Right lung (tissue), 5 donors: ENCODE measurements around the gene THADA. TPM values are rescaled to one million over a fixed set of nuclear protein-coding genes. Genes with fewer than 3 reads are reported as not detected.
A peak's percentile ranks its signal among the peaks of the same experiment; 100 is the strongest.

Source experiments
- DNase-seq, 2 donors: peaks; one replicate each; pipeline ENCODE4 v3.0.0-alpha.2; 2013
- polyA plus RNA-seq, 5 donors: library from polyadenylated mRNA; unstranded; fragments of 120-200 nt; gene quantifications; one replicate each; pipeline versions ENCODE4 v1.2.1 to v1.2.3, GENCODE V29; 2013; ENCODE audit warnings: inconsistent platforms in 1 of 5, low replicate concordance in 1 of 5; ENCODE audit not compliant: insufficient read length in 5 of 5, insufficient read depth in 1 of 5

The THADA gene
- polyA plus RNA-seq, 5 donors = 33.8 to 42.1 (median 36.6) TPM

DNA sequence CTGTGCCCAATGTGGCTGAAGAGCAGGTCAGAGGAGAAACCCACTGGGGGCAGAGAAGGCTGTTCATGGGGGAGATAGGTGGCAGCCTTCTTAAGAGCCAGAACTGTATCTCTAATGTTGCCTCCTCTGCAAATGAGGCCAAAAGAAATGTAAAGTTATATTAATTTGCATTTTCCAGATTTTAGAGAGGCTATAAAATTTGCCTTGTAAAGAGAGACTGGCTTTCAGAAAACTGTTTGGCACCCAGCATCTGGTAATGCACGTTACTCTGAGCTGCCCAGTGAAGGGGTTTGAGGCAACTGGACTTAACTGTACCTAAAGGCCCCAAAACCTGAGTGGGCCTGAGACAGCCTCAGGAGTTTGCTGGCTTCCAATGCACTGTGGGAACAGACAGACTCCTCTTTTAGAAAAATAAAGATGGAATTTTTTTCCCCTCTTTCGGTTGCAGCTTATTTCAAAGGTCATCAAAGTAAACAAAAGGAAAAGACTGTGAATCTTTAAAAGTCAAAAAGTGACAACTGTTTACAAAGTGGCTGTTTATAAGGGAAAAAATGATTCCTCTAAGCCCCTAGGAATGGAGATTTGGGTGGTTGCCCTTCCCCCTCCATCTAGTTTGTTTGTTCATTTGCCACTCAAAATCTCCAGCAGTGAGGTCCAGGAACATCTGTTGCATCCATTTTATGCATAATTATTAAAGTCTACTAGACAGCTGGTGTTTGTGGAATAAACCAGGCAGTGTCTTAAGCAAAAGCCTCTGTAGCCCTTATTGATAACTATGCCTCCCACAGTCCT lies 237.2 kb downstream of the THADA start:
- peak; percentile 70 to 75 for DNase-seq

DNA sequence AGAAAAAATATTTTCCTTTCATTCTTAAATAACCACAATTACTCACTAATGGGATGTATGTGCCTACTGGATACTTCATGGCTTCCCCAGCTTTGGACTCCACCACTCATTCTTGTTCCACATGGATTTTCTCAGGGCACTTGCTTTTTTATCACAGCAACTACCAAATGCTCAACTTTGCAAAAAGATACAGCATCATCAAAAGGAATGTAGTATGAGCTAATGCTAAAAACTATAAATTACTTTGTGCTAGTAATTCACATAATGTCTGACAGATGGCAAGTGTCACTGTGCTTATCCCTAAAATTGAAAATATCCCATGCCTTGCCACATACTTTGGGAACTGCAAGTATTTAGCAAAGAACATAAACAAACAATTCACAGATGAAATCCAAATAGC lies 239.1 kb downstream of the THADA start:
- DNase-seq = no peak

DNA sequence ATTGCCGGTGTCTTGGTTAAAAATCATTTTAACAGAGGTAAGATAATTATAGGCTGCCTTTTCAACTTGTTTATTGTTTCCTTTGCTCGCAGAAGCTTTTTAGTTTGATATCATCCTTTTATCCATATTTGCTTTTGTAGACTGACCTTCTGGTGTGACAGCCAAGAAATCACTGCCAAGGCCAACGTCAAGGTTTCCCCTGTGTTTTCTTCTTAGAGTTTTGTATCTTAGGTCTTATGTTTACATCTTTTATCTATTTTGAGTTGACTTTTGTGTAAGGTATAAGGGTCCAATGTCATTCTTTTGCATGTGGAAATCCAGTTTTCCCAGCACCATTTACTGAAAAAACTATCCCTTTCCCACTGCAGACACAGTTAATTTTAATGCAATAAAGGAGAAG lies 240.4 kb downstream of the THADA start:
- no peak for DNase-seq

DNA sequence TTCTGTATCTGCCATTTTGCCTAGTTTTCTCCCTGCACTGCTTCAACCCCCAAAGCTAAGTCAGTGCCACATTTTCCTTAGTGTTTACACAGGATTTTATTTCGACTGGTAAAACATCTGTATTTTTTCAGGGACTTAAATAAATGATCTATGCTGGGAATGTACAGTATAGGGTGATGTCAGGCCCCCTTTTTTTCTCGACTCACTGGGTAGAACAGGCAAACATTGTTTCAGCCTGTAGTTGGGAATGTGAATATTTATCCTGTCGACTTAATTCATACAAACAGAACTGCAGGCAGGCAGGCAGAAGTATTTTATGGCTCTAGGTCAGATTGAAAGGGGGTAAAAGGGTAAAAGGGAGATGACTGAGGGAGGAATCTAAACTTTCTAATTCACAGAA lies 245.9 kb downstream of the THADA start:
- no peak for DNase-seq

DNA sequence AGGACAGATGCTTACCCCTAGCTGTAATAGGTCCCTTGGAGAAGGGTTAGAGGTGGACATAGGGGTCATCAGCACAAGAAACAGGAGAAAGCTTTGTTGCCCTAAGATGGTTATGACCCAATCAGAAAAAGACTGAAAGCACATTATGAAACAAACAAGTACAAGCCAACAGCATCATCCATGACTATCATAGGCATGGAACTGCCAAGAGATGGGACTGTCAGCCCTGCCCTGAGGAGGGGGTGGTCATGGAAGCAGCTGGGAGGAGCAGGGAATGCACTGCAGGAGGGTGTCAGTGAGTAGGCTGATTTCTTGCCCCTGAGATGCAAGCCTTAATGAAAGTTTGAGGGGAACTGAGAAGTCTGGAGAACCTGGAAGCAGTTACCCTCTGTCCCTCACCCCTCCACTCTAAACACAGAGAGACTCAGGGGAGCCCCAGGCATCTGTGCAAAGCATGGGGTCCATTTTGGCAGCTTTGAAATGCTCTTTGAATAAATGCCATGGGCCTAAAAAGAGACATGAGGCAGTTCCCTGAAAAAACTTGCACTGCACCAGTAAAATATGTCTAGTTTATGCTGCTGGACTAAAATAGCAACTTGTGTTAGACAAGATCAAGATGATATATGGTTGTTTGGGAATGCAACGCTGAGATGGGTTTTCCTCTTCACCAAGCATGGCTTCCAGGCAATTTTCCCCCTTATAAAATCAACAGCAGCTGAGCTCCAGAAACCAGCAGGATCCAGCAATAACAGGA lies 246.8 kb downstream of the THADA start:
- no peak for DNase-seq

DNA sequence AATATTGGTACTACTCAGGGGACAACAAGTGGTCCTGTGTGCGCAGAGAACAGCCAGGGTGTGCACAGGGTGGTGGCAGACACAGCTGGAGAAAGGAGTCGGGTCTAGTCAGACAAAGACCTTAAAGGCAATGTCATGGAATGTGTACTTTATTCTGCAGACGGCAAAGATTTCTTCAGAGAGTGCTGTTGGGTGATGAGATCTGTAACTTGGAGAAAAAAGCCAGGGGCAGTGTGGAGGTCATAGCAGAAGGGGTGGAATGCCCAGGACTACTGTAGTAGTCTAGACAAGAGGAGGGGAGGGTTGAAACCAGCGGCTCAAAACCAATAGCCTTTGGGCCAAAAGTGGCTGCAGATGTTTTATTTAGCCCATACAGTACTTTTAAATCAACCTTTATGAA lies 248.1 kb downstream of the THADA start:
- no peak for DNase-seq

DNA sequence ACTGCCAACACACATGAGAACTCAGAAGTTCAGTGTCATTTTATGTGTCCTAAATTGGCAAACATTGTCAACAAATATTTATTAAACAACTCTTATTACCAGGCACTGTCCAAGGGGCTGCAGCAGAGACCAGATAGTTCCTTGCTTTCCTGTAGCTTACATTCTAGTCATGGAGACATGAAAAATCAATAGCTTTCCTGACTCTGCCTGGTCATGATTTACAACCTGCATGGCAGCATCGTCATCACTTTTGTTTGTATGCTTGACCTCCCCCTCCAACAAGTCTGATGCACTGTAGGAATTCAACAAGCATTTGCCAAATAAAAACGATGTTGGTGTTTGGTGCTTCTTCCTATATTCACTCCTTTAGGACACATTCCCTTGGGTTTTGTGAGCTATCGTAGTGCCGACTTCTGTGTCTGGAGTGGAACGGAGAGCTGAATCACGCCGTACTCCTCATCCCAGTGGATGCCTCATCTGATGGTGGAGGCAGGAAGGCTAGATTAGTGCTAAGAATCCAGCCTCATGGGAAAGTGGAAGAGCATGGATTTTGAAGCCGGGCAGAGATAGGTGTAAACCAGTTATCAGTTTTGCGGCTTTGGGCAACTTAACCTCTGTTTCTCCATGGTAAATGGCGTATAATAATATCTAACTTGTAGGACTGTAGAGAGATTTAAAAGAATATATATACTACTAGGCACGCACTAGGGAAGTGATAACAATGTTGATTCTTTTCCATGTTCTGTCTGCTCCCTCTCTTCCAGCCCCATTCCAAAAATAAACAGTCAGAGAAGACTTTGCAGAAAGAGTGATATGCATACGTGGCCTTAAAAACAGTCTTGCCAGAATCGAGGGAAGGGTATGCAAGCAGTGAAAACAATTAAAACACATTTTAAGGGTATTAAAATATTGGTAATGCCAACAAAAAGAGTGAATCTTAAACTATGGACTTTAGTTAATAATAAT lies 249.0 kb downstream of the THADA start:
- no peak for DNase-seq

DNA sequence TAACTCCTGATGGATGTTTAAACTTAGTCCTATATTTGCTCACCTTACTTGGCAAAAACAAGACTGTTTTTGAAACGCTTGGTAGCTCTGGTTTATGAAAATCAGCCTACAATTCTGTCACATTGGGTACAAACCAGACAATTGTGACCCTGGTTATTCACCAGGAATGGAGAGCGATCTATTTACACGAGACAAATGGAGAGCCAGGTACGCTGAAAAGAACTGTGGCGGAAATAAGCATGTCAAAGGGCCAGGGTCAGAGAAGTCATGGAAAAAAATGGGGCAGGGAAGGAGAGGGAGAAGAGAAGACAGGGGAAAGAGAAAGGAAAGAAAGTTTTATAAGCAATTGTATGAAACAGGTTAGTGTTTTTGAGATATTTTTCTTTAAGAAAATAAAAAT lies 250.0 kb downstream of the THADA start:
- DNase-seq = no peak

DNA sequence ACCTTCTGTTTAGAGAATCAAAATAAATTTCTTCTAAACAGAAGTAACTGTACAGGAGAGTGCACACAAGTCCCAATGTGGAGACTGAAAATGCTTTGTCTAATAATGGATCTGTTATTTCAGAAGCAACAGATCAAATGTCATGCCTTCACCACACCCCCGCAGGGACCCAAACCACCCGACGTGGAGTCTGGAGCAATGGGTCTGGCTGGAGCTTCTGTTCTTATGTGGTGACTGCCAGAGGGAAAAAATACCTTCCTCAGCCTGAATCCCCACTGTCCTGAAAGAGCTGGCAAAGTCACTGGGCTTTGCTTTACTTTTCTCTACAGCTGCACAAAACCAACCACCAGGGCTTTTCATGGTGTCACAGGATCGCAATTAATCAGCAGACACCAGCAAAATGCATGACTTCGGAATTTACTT lies 250.4 kb downstream of the THADA start:
- no peak for DNase-seq

DNA sequence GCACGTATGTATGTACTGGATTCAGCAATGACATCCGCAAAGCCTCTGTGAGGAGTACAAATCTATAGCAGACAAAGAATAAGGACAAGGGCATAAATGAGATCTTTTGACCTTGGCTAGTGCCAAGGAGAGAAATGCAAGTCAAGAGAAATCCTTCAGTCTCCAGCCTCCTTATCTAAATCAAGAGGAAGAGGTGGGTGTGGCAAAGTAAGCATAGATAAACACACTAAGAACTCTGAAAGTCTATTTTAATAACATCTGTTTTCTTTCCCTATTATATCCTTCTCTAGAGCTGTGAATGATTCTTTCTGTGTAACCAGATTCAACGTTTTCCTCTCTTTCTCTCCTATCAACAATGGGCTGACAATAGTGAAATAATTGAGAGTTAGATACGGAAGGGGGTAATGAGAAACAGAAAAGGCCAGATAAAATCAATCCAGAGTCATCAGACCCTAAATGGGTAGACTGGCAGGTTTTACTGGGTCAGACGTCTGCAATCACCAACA lies 250.9 kb downstream of the THADA start:
- DNase-seq = no peak

DNA sequence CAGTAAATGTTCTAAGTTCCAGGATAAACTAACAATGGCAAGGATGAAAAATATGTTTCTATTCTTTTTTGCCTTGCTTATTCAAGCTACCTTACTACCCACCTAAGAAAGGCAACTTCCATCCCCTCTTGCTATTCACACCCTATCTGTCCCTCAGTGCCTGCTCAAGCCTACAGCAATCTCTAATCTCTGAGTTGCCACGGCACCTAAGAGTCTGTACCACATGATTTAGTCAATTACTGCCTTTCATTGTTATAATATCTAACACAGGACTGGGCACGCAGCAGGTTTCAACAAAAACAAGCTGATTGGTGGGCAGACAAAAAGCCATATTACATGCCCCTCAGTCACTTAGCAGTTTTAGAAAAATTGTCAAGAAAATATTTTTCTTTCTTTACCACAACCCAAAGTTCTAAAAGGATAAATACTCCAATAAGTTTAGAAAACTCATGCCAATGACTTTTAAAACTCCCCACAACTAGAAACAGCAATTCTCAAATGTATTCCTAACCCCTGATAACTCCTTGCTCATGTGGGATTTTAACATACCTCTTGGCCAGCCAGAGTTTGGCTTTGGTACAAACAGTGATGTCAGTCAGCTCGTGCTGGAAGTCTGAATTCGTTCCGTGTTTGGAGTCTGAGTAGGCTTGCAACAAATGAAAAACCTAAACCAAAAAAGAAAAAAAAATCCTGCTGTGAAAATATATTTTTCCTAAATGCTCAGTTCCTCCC lies 252.1 kb downstream of the THADA start:
- DNase-seq = peak; percentile 81 to 82

DNA sequence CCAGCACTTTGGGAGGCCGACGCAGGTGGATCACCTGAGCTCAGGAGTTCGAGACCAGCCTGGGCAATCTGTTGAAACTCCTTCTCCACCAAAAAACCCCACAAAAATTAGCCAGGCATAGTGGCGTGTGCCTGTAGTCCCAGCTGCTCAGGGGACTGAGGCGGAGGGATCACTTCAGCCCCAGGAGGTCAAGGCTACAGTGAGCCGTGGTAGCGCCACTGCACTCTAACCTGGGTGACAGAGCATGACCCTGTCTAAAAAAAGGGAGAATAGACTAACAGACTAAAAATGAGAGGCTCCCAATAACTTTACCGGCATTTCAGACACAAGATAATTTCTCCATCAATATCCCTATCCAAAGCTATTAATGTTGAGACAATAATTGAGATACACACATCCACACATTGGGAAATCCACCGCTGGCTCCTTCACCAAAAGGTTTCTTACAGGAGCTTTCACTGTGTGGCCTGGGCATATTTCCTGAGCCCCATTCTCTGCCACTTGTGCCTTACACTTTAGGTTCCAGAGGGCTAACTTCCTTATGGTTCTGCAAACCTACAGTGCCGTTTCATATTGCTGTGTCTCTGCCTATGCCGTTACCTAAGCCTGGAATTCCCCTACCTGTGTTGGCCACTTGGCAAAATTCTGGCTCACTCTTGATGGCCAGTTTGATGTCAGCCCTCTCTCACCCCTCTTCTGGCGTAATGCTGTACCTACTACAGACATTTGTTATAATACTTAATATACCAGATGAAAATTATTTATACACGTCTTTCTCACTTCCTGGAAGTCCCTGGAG lies 253.7 kb downstream of the THADA start:
- no peak for DNase-seq

DNA sequence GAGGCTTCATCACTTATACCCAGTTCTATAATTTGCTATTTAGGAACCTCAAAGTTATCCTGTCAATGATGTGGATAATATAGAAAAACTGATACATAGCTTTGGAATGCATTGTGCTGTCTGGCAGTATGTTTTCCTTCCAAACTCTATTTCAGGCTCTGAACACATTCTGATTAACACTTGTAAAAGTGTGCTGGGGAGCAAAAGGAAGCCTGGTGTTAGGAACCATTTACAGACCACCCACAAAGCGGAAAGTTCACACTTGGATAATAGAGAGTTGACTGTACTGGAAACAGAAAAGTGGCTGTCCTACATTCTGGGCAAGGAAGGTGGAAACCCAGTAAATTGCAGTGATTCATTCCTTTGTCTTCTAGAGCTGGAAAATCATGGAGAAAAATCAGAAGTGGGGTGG lies 254.9 kb downstream of the THADA start:
- DNase-seq = no peak

DNA sequence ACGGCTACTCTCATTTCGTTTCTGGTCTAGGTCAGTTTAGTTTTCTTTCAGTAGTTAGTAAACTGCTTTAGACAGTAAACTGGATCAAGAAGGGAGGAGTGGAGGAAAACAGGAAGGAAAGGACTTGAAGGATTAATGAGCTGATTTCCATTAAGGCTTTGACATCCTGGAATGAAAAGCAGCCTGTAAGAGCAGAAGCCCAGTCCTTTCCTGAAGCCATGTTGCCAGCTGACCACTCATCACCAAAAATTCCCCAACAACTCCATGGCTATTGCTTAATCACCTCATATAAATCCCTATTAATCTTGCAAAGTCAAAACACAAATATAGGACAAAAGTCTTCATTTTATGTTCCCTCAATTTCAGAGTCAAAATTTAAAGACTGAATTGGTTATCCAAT lies 255.8 kb downstream of the THADA start:
- no peak for DNase-seq

DNA sequence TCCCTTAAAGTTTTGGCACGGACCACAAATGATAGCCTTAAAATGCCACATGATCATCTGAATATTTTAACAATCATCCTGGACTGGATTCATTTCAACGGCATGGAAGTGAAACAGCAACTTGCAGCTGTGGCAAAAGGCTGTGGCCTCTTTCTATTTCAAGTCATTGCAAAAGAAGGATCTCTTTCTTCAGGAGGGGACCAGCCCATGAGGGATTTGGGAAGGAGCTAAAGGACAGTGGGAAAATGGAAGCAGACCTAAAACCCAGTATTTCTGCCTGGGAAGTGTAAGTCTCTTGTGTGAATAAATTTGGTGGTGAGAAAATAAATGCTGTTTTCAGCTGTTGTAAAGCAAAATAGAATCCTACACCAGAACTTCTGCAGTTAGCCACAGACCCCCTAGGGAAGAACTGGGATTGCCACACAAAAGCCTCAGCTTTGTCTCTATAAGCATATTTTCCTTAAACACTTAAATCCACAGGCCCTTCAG lies 262.1 kb downstream of the THADA start:
- no peak for DNase-seq

DNA sequence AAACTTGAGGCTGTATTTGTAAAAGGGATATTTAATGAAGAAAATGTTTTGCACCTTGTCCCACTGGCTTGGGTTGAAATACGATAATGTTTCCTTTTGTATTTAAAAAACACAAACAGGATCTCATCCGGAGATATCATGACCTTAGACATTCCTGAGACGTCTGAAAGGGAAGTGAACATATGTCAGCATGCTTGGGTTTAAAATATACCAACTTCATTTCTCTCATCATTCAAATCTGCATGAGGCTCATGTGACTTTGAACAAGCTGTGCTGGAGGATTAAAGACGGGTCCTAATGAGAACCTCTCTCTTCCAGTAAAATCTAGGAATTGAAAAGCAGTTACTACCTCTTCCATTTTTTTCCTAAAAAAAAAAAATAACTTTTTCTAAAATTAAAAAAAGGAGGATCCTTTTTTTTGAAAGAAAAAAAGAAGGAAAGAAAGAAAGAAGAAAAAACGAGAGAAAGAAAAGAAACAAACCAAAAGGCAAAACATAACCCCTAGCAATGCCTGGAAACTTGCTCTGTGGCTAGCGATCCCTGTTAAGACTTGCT lies 262.7 kb downstream of the THADA start:
- no peak for DNase-seq

DNA sequence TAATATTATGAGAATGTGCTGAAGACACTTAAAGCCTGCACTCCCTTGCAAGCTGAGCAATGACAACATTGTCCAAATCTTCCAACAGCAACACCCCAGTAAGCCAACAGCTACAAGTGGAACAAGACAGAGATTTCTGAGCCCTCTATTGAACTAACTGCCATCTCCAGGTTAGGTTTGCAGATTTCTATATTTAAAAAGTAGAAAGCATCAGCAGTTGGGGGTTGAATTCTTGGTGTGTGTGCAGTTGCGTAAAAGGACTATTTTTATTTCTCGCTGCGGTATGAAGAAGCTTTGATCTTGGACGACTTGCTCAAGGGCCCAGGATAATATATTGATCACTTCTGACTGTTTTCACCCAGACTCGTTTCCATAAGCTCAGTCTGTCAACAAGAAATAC lies 263.2 kb downstream of the THADA start:
- DNase-seq = no peak

DNA sequence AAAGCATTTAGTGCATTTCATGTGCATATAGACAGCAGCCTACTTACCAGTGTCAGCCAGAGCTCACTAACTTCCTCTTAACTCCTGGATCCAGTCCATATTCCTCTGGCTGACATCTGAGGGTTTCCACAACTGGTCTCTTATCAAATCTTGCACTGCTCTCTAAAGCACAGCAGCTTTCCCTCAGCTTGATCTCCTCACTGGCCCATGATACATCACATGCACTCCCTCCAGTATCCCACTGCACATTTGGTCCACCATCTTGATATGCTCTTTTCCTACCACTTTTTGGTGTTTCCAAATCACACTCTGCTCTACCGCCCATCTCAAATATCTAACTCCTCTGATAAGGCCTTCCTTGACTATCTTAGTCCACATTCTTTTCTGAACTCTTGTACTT lies 264.4 kb downstream of the THADA start:
- DNase-seq = peak; percentile 83 to 87

DNA sequence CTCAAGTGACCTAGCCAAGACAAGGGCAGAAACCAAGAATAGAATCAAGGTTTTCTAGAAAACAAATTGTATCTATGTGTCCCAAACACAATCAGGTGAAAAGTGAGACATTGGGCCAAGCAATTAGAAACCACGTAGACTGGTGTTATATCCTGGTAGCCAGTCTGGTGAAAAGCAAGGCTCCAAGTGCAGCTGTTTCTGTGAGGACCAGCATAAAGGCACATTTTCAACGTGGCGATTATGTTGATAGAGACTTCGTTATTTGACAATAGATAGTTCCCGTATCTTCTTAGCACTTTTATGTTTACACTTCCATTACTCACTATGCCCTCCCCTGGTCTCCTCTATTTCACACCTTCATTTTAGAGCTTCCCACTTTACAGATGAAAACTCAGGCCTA lies 266.2 kb downstream of the THADA start:
- no peak for DNase-seq

DNA sequence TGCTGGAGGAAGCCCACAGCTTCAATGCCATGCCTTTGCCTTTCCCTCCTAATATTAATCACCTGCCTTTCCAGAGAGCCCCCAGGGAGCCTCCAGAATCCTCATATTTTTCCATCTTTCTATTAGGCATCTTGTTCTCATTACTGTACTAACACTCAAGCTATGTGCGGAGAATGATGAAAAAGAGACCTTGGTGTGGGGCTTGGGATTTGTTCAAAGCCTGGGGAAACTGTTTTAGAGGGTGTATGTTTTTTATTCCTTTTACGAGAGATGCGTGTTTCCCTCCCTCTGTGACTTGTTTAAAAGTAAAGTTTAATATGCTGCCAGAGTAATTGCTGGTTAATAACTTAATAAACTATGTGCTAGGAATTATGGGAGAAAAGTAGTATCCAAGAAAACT lies 267.0 kb downstream of the THADA start:
- DNase-seq = no peak
